ENCODE results near the gene C17orf113.

Gene C17orf113

GRCh38 chr17:42090964-42091790 lies 40.8 kb upstream of the C17orf113 start:
- TF ChIP-seq CTCF (conservative IDR thresholded peaks at IDR 0.05; ENCODE audit: low read depth, low read length): no peak
- no peak for DNase-seq (ENCODE audit: low read depth)
- no peak overlapping the region for H3K4me3 ChIP-seq (ENCODE audit: low read length)

GRCh38 chr17:42088736-42089135 lies 38.3 kb upstream of the C17orf113 start:
- DNase-seq (ENCODE audit: low read depth): no peak
- no peak overlapping the region for H3K4me3 ChIP-seq (ENCODE audit: low read length)
- TF ChIP-seq CTCF (conservative IDR thresholded peaks at IDR 0.05; ENCODE audit: low read depth, low read length): no peak

- DNase-seq (ENCODE audit: low read depth): no peak
- H3K4me3 ChIP-seq (ENCODE audit: low read length): no peak overlapping the region
- no peak for TF ChIP-seq CTCF (conservative IDR thresholded peaks at IDR 0.05; ENCODE audit: low read depth, low read length)
Observed at GRCh38 chr17:42087736-42088705, 37.6 kb upstream of the C17orf113 start.

GRCh38 chr17:42087042-42087701 lies 36.8 kb upstream of the C17orf113 start:
- no peak for DNase-seq (ENCODE audit: low read depth)
- TF ChIP-seq CTCF (conservative IDR thresholded peaks at IDR 0.05; ENCODE audit: low read depth, low read length): no peak
- H3K4me3 ChIP-seq (ENCODE audit: low read length): no peak overlapping the region

- DNase-seq (ENCODE audit: low read depth): no peak
- no peak for TF ChIP-seq CTCF (conservative IDR thresholded peaks at IDR 0.05; ENCODE audit: low read depth, low read length)
Observed at GRCh38 chr17:42081516-42082129, 31.2 kb upstream of the C17orf113 start.

GRCh38 chr17:42079541-42079940 lies 29.1 kb upstream of the C17orf113 start:
- DNase-seq (ENCODE audit: low read depth): no peak
- H3K4me3 ChIP-seq (ENCODE audit: low read length): no peak overlapping the region
- TF ChIP-seq CTCF (conservative IDR thresholded peaks at IDR 0.05; ENCODE audit: low read depth, low read length): no peak

More at GRCh38 chr17:42081516-42082129, 31.2 kb upstream of the C17orf113 start:
- H3K4me3 ChIP-seq (ENCODE audit: low read length): no peak overlapping the region

All from retinal pigment epithelial cell (primary cell).